ENCODE data around the gene ACOX1.

The ACOX1 gene

DNA sequence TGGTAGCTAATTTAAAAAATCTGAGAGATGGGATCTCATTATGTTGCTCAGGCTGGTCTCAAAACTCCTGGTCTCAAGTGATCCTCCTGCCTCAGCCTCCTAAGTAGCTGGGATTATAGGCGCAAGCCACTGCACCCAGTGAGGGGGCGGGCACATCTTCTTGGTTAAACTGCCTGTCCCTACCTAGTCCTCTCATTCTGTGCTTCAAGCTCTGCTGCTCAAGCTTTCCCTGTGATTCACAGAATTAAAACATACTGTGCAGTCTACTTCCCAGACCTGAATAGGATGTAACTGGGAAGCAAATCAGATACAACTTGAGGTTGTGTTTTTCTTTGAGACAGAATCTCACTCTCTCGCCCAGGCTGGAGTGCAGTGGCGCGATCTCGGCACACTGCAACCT lies 76.6 kb downstream of the ACOX1 start:
- DNase-seq, result no peak

DNA sequence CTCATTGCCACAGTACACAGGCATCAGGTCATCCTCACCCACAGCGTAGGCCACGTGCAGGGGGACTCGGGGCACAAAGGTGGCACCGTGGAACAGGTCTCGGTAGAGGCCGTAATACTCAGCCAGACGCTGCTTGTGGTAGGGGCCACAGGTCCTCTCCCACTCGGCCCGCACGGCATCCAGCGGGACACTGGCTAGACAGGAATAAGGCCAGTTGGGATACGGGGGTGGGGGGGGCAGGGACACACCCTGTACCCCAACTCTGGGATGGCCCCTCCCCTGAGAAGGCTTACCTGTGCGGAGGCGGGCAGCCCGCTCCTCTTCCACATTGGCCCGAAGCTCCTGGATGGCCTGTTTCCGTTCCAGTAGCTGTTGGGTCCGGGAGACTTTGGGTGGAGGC lies 77.2 kb downstream of the ACOX1 start:
- no peak for DNase-seq

DNA sequence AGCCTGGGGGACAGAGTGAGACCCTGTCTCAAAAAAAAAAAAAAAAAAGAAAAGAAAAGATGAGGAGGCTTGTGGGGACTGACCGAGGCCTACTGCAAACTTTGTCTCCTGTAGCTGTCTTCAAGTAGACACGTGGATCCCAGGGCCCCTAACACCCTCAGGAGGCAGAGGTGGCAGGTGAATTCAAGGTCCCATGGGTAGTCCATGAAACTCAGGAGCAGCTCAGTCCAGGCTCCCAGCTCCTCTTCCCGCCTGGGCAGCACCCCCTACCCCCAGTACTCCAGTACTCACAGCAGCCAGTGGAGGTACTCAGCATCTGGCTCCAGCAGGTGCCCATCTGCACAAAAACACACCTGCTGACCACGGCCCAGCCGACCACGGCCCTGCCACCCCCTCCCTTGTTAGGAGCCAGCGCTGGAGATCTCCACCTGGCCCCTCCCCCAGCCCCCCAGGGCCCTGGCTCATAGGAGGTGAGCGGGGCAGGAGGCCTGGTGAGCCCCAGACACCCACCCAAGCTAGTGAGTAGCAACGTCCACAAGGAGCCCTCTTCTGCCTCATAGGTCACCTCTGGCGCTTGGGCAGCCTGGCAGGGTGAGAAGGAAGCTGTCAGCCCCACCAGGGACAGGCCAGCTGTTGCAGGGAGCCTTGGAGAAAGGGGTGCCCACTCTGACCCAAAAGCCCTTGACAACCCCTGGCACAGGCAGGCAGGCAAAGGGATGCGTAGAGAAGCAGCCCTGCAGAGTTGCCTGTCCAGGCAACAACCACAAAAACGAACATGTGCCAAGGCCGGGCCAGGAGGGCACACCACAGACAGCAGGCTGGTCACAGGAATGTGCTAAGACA lies 78.1 kb downstream of the ACOX1 start:
- no peak for DNase-seq

DNA sequence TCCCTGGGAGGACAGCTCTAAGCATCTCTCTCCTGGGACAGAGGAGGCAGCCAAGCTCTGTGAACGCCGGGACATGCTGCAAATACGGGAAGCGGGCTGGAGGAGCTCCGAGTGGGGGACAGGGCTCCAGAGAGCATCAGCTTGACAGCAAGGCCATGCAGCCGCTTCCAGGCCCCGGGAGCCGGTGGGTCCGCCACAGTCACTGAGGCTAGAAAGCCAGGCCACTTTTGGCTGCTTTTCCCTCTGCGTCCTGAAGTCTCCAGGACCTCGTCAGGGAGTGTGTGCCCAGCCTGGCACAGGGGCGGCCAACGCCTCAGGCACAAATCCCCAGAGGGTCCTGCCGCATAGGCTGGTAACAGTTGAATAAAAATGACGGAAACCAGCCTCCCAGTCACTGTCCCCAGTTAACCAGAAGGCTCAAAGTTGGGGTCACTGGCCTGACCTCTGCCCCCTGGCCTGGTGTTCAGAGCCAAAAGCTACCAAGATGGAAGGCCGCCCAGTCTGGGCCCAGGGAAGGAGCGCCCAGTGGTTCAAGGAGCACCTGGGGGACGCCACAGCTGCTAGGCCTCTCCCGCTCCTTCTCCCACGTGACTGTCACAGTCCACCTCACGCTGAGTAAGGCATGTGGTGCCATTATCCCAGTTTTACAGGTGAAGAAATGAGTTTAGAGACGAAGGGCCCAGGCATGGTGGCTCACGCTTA lies 79.0 kb downstream of the ACOX1 start:
- no peak for DNase-seq

DNA sequence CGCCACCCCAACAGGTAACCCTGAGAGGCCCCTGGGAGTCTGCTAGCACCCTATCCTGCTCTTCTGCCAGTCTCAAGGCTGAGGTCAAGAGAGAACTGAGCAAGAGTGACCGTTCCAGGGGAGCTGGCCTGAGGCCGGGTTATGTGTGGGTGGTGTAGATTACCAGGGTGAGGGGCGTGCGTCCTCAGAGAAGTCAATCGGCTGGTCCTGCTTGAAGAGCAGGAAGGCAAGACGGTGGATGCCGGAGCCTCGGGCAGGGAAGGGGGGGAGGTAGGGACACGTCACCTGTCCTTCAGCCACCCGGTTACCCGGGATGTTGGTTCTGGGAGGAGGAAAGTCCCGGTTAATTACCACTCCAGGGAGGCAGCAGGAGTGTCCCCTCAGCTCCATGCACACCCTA lies 79.6 kb downstream of the ACOX1 start:
- no peak for DNase-seq

DNA sequence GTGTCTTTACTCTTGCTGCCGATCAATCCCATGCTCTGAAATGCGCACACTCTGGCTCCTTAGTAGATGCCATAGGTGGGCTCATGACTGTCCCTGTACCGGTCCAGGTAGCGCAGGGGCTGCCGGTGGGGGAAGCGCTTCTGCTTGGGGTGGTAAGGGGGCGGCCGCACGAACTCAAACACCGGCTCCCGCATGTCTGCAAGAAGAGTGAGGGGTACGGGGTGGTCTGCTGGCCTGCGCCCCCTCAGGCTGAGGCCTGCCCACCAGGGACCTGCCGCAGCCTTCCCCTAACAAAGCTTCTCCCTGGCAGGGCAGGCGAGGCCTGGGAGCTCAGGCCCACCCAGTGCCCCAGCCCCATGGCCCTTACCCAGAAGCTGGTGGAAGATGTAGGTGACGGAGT lies 80.2 kb downstream of the ACOX1 start:
- DNase-seq, result no peak

DNA sequence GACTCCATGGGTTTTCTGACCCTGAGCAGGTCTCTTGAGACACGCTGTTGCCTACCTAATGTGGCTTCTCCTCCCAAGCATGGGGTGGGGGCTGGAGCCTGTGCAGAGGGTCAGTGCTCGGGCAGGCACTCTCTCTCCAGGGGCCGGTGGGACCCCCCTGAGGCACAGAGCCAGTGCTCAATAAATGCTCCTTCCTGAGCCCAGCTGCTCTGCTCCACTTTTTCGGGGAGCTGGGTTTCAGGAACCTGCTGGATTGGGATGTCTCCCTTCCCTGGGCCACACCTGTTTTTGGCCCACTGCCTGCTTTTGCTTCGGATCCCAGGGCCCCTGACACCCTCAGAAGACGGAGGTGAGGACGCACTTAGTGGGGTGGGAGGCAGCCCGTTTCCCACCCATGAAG lies 80.9 kb downstream of the ACOX1 start:
- no peak for DNase-seq

DNA sequence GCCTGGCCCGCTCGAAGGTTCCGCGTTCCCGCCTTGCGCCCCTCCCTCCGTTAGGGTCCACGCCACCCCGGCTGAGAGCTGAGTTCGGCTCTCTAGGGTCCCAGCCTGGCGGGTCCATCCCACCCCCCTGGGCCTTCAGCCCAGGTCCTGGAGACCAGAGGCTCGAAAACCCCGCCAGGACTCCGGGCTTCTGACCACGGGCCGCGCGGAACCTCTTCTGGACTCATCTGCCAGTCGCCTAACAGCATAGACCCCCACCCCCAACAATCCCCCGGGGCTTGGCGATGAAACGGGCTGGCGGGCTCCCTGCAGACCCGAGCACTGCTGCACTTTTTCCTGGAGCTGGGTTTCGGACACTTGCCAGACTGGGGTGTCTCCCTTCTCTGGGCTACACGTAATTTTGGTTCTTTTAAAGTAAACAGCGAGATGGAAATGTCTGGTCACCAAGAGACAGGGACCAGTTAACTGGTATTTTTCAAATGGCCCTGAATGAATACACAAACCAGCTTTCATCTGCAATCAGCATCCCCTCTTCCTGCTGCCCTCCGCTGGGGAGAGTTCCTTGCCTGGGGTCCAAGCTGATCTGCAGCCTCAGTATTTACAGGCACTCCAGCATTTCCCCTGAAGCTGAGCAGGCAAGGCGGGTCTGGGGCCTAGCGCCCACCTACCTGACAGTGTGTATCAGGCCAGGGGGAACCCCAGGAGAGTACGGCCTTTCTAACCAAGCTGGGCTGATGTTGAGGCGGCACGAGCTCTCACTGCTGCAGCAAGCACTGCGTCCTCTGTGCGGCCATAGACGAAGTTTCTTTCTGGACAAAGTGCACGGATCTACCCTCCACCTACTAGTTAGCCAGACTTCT lies 81.6 kb downstream of the ACOX1 start:
- no peak for DNase-seq

DNA sequence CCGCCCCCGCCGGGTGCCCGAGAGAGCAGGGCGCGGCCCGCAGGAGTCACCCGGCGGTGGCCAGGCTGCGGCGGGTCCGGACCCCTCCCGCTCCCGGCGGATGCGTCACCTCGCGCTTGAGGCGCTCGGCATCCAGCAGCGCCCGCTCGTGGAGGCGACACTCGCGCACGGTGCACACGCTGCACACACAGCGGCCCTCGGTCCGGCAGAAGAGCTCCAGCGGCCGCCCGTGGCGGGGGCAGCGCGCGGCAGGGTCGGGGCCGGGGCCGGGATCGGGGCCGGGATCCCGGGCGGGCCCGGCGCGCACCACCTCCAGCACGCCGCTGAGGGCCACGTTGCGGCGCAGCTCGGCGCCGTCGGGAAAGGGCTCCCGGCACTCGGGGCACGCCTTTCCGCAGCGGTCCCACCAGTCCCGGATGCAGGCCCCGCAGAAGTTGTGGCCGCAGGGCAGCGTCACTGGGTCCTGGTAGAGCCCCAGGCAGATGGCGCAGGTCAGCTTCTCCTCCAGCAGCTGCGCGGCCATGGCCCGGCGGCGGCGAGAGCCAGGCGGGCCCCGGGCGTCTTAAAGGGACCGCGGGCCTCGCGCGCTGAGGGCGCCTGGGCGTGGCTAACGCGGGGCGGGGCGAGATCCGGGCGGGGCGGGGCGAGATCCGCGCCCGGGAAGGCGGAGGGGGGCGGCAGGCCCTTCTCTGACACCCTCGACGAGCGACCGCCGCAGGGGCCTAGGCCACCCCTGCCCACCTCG lies 82.4 kb downstream of the ACOX1 start, which contains the start of gene TRIM65:
TRIM65 (minus strand) TSS at position 537 of the 745 bp plus-strand sequence; CDS start at position 523, 14 bp downstream.
- peak; percentile 50 for DNase-seq

DNA sequence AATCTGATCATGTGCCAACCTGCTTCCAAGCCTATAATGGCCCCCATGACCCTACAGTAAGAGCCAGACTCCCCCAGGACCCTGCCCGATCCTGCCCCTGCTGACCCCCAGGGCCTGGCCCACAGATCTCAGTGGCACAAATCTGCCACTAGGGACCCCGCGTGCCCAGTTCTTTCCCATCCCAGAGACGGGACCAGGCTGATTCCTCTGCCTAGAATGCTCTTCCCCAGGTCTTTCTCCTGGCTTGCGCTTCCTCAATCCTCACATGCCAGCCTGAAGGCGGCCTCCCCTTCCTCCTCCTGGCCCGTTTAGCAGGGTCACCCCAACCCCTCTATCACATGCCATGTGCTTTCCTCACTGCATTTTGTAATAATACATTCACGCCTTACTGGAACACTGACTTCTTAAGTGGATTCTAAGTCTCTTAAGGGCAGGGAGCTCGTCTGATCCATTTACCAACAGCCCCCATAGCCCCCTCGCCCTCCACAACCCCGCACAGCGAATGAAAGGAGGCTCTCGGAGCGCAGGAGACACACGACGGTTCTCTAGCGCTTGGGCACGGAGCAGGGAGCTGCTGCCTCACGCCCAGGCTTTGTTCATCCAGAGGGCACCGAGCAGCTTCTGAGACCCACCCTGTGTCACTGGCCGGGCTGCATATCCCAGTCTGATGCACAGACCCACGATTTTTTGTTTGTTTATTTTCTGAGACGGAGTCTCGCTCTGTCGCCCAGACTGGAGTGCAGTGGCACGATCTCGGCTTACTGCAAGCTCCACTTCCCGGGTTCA lies 83.4 kb downstream of the ACOX1 start:
- no peak for DNase-seq

DNA sequence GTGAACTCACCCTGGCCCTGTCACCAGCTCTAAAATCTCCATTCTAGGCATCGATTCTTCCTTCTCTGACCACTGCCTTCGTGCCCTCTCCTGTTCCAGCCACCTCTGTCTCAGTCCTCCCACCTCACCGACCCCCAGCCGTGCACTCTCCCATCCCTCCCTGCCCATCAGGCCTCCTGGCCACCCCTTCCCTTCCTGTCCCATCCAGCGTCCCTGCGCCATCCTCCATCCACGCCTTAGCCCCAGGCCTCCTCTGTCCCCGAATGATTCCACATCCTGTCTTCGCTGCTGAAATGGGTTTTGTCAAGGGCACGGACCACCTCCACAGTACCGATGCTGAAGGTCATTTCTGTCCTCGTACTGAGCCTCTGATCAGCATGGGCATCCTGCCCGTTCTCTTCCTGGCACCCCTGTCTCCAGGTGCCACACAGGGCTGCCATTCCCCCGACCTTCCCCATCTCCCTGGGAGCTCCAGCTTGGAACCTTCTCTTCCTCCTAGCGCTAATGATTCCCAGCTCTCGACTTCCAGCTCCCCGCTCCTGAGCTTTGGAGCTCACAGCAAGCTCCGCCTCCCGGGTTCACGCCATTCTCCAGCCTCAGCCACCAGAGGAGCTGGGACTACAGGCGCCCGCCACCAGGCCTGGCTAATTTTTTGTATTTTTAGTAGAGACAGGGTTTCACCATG lies 84.8 kb downstream of the ACOX1 start:
- DNase-seq, result no peak

DNA sequence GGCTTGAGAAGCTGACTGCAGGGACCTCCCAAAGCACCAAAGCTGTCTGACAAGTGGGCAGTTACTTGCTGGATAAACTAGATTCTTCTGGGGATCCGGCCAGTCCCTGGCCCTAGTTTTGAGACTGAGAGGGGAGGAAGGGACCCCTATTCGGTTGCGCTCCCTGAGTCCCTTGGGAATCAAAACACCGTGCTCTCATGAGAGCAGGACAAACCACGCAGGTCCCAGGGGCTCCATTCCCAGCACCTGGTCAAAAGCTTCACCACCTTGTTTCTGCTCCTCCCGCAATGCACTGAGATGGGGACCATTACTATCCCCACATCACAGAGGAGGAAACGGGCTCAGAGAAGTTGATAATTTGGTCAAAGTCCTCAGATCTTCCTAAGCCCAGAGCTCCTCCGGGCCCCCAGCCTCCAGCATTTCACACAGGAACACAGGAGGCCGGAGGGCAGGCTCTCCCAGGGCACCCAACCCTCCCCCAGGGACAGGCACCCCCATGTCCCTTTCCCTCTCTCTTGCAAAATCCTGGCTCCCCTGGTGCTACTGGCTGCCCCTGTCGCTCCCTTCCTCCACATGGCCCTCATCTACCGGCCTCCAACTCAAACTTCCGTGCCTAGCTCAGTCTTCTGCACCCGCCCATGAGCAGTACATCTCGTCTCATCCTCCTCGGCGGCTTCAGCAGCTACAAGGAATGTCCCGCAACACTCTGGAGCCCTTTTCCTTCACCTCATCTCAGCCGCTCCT lies 85.5 kb downstream of the ACOX1 start:
- DNase-seq, result no peak

DNA sequence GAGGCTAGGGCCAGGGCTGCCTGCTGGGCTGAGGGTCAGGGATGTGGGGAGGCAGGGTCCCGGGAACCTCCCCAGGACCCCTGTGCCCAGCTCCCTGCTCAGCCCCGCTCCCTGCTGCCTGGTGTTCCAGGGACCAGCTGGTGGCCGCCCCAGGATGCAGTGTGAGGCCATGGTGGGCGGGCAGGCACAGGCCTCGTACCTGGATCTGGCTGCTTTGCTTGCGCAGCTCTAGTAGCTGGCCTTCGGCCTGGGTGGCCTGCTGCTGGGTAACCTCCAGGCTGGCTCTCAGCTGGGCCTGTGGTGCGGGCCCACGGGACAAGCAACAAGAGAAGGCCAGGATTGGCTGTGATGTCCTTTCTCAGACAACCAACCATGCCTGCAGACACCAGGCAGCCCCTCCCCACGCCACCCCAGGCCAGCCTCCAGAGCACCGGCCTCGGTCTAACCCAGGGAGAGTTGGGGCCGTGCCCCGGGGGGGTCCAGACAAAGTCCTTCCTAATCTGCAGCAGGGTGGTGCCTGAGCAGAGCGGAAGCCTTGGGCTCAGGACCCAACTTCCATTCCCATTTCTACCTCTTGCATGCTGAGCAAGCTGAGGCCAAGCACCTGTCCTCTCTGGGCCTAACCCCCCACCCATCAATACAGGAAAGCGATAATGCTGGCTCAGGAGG lies 86.3 kb downstream of the ACOX1 start:
- DNase-seq, result no peak

DNA sequence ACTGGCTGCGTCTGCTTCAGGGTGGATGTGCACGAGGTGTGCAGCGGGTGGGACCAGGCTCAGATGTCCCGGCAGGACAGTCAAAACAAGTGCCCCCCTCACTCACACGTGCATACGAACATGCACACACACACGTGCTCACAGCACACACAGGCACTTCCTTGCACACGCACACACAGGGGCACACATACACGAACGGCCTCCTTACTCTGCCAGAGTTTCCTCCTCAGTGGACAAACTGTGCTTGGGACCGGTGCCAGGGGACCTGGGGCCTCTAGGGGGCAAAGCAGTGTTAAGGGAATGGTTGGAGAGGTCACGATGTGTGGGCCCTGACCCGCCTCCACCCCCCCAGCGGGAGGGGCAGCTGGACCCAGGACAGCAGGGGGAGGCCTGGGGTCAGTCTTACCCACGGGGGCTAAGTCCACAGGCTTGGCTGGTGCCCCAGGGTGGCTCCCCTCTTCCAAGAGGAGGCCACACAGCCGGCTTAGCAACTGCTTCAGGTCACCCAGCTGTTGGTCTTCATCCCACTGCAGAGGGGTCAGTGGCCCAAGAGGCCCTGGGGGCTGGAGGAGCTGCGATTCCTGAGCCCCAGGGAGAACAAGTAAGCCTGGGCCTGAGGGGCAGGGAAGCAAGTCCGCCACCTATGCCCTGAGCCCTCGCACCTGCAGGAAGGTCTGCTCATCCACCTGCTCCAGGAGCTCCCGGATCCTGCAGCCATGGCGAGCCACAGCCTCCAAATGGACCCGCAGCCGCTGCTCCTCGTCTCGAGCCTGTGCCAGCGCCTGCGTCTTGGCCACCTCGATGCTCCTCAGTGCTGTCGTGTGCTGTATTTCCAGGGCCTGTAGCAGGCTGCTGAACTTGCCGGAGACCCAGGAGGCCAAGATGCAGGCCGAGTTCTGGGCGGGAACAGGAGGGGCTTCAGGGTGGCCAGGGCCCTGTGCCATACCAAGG lies 87.1 kb downstream of the ACOX1 start:
- DNase-seq, result no peak
